HG03558 (cell line): ENCODE measurements around the gene TVP23A.

ENCODE experiments used
- ATAC-seq: cut with Tn5 transposase; IDR thresholded peaks from one replicate; pipeline ENCODE4 v1.9.1; 2021; ENCODE audit warnings: moderate number of reproducible peaks; ENCODE audit not compliant: unreplicated experiment; ENCODE audit errors: extremely low read depth

The TVP23A gene

GRCh38 chr16:10817963-10818941, at the start of gene TVP23A:
Gene TVP23A (minus strand): TSS chr16:10818794. CDS start chr16:10818493, 301 bp downstream.
- ATAC-seq: no peak

- ATAC-seq: no peak
Measured at GRCh38 chr16:10868104-10868595, 49.6 kb upstream of the TVP23A start.

GRCh38 chr16:10867199-10867598, 48.6 kb upstream of the TVP23A start:
- ATAC-seq: no peak

- ATAC-seq: no peak
Measured at GRCh38 chr16:10865991-10866966, 47.7 kb upstream of the TVP23A start.

- ATAC-seq: no peak
Measured at GRCh38 chr16:10862438-10862837, 43.8 kb upstream of the TVP23A start.

GRCh38 chr16:10859658-10860057, 41.1 kb upstream of the TVP23A start:
- no peak for ATAC-seq

GRCh38 chr16:10859020-10859419, 40.4 kb upstream of the TVP23A start:
- no peak for ATAC-seq

GRCh38 chr16:10858203-10858602, 39.6 kb upstream of the TVP23A start:
- no peak for ATAC-seq

GRCh38 chr16:10856042-10856441, 37.4 kb upstream of the TVP23A start:
- ATAC-seq: no peak

GRCh38 chr16:10852948-10853347, 34.4 kb upstream of the TVP23A start:
- no peak for ATAC-seq

- no peak for ATAC-seq
Measured at GRCh38 chr16:10852286-10852685, 33.7 kb upstream of the TVP23A start.

GRCh38 chr16:10851512-10851911, 32.9 kb upstream of the TVP23A start:
- no peak for ATAC-seq

- no peak for ATAC-seq
Measured at GRCh38 chr16:10850478-10850850, 31.9 kb upstream of the TVP23A start.

- ATAC-seq: no peak
Measured at GRCh38 chr16:10849736-10850477, 31.3 kb upstream of the TVP23A start.

- no peak for ATAC-seq
Measured at GRCh38 chr16:10847176-10847575, 28.6 kb upstream of the TVP23A start.

- ATAC-seq: no peak
Measured at GRCh38 chr16:10846213-10846998, 27.8 kb upstream of the TVP23A start.

- ATAC-seq: no peak
Measured at GRCh38 chr16:10840703-10841102, 22.1 kb upstream of the TVP23A start.

GRCh38 chr16:10839279-10839666, 20.7 kb upstream of the TVP23A start:
- no peak for ATAC-seq

GRCh38 chr16:10838621-10839278, 20.2 kb upstream of the TVP23A start:
- ATAC-seq: no peak
